ENCODE data around the gene PDE4B. TPM values are rescaled to one million over a fixed set of nuclear protein-coding genes. Genes with fewer than 3 reads are reported as not detected.

PDE4B gene
- total and polyA plus RNA-seq, 9 donors = 1.7 to 8.2 (median 5.1) TPM

- no peak overlapping the region for H3K4me3 ChIP-seq
- no peaks in the 10 kb centered on the region for H3K9me3 ChIP-seq
- DNase-seq = no peak
- H3K27me3 ChIP-seq = no peaks in the 10 kb centered on the region
- H3K36me3 ChIP-seq = no peaks in the 10 kb centered on the region
- intact Hi-C loops (cut with DNase I) = no loop called here
- TF ChIP-seq EP300 (IDR thresholded peaks at IDR 0.05) (no peak), POLR2A (IDR thresholded peaks at IDR 0.05) (no peak), CTCF (IDR thresholded peaks at IDR 0.05) (no peak)
- H3K4me1 ChIP-seq (ENCODE audit: insufficient read depth) = no peaks in the 10 kb centered on the region
- WGBS, 3 donors = 37 to 60% (median 41%) methylated on average over 1 of the region's 1 CpG
- H3K27ac ChIP-seq = no peak overlapping the region
Measured at GRCh38 chr1:66044912-66045311, 252.2 kb downstream of the PDE4B start.

- Histone ChIP-seq H3K27me3 (no peaks in the 10 kb centered on the region), H3K27ac (no peak overlapping the region), H3K4me3 (no peak overlapping the region), H3K36me3 (no peaks in the 10 kb centered on the region), H3K4me1 (ENCODE audit: insufficient read depth) (no peaks in the 10 kb centered on the region), H3K9me3 (no peaks in the 10 kb centered on the region)
- DNase-seq = no peak
- TF ChIP-seq EP300 (IDR thresholded peaks at IDR 0.05) (no peak), CTCF (IDR thresholded peaks at IDR 0.05) (no peak), POLR2A (IDR thresholded peaks at IDR 0.05) (no peak)
- WGBS, 3 donors = 39 to 47% (median 39%) methylated on average over 4 of the region's 4 CpGs
- intact Hi-C loops (cut with DNase I) = no loop called here
Measured at GRCh38 chr1:66046415-66046814, 253.7 kb downstream of the PDE4B start.

- Histone ChIP-seq H3K9me3 (no peaks in the 10 kb centered on the region), H3K27me3 (no peaks in the 10 kb centered on the region), H3K4me1 (ENCODE audit: insufficient read depth) (no peaks in the 10 kb centered on the region), H3K4me3 (no peak overlapping the region), H3K27ac (no peak overlapping the region), H3K36me3 (no peaks in the 10 kb centered on the region)
- 51 to 55% (median 51%) methylated on average over 2 of the region's 2 CpGs for WGBS, 3 donors
- intact Hi-C loops (cut with DNase I) = no loop called here
- no peak for DNase-seq
- no peak for TF ChIP-seq POLR2A (IDR thresholded peaks at IDR 0.05)
- TF ChIP-seq EP300 (IDR thresholded peaks at IDR 0.05) = no peak
- no peak for TF ChIP-seq CTCF (IDR thresholded peaks at IDR 0.05)
Measured at GRCh38 chr1:66048011-66048410, 255.3 kb downstream of the PDE4B start.

GRCh38 chr1:66050123-66050522 lies 257.4 kb downstream of the PDE4B start:
- WGBS, 3 donors = 75 to 85% (median 83%) methylated on average over 1 of the region's 1 CpG
- Histone ChIP-seq H3K9me3 (no peaks in the 10 kb centered on the region), H3K4me1 (ENCODE audit: insufficient read depth) (no peaks in the 10 kb centered on the region), H3K36me3 (no peaks in the 10 kb centered on the region), H3K27ac (no peak overlapping the region), H3K27me3 (no peaks in the 10 kb centered on the region), H3K4me3 (no peak overlapping the region)
- TF ChIP-seq EP300 (IDR thresholded peaks at IDR 0.05) (no peak), POLR2A (IDR thresholded peaks at IDR 0.05) (no peak), CTCF (IDR thresholded peaks at IDR 0.05) (no peak)
- DNase-seq = no peak
- intact Hi-C loops (cut with DNase I) = no loop called here

- TF ChIP-seq EP300 (IDR thresholded peaks at IDR 0.05) (no peak), CTCF (IDR thresholded peaks at IDR 0.05) (no peak), POLR2A (IDR thresholded peaks at IDR 0.05) (no peak)
- H3K36me3 ChIP-seq = no peaks in the 10 kb centered on the region
- no peak overlapping the region for H3K4me3 ChIP-seq
- intact Hi-C loops (cut with DNase I) = no loop called here
- no peaks in the 10 kb centered on the region for H3K9me3 ChIP-seq
- no peak overlapping the region for H3K27ac ChIP-seq
- WGBS, 3 donors = 80 to 89% (median 84%) methylated on average over 4 of the region's 4 CpGs
- no peaks in the 10 kb centered on the region for H3K4me1 ChIP-seq (ENCODE audit: insufficient read depth)
- DNase-seq = no peak
- no peaks in the 10 kb centered on the region for H3K27me3 ChIP-seq
Measured at GRCh38 chr1:66050633-66051032, 257.9 kb downstream of the PDE4B start.
